SJCRH30 (cell line): ENCODE results near the gene TWIST1. TPM values are rescaled to one million over a fixed set of nuclear protein-coding genes. Genes with fewer than 3 reads are reported as not detected.

Experiments used
- DNase-seq, 2 experiments: peaks; one replicate each; pipeline ENCODE4 v3.0.0-alpha.2; 2015 to 2020
- H3K27ac ChIP-seq: fragments of 250-450 bp; sonication (Bioruptor Pico); 2 replicates; pipeline ENCODE4 v1.5.1; 2020; ENCODE audit warnings: mild to moderate bottlenecking, moderate library complexity
- H3K27me3 ChIP-seq: fragments of 250-450 bp; sonication (Bioruptor Pico); 2 replicates; pipeline ENCODE4 v1.5.1; 2020; ENCODE audit warnings: mild to moderate bottlenecking, moderate library complexity
- H3K36me3 ChIP-seq: fragments of 250-450 bp; sonication (Bioruptor Pico); 2 replicates; pipeline ENCODE4 v1.5.1; 2020; ENCODE audit warnings: mild to moderate bottlenecking, moderate library complexity
- H3K4me1 ChIP-seq: fragments of 250-450 bp; sonication (Bioruptor Pico); 2 replicates; pipeline ENCODE4 v1.5.1; 2020; ENCODE audit warnings: mild to moderate bottlenecking, moderate library complexity
- H3K4me3 ChIP-seq: fragments of 250-450 bp; sonication (Bioruptor Pico); 2 replicates; pipeline ENCODE4 v1.5.1; 2020; ENCODE audit warnings: mild to moderate bottlenecking, moderate library complexity
- H3K9me3 ChIP-seq: fragments of 250-450 bp; sonication (Bioruptor Pico); replicated peaks from 2 replicates; pipeline ENCODE4 v1.5.1; 2020; ENCODE audit warnings: mild to moderate bottlenecking, moderate library complexity
- total RNA-seq: library from RNA; depleted of rRNA; stranded (reverse); fragments of >200 nt; shearing (Covaris generic); gene quantifications from 2 replicates; pipeline ENCODE4 v1.2.3, GENCODE V29; 2014

Gene TWIST1
- total RNA-seq, 1 experiment from 2014 or later, result 5.2 TPM

DNA sequence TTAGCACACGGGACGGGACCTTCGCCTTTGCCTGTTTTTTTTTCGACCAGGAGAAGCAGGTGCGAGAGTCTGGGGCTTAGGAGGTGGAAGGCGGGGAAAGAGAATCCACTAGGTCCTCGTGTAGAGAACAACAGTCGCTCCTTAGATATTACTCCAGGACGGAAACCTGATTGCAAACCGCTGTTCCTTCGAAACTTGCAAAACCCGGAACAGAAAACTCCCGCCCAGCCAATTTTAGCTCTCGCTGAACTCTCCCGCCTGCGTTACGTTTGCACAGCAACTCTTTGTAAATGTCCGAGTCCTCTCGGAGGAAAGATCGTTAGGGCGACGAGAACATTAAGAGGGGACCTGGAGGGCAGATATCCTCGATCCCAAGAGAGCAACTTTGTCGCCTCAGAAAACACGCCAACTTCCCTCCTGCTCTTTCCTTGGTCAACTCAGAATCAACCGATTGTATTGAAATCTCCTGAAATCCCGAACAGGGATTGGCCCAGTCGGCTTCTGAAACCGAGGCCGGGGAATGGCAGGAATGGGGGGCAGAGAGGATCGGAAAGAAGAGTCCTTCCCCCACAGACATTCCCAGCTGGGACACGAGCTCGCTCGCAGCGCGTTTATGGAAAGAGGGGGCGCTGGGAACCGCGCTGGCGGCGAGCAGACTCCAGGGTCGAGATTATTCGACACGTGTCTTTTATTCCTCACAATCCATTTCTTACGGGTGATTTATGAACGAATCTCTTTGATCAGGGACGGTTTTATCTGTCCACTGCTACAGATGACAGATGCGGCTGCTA lies 9.9 kb downstream of the TWIST1 start:
- no peaks in the 10 kb centered on the region for H3K4me1 ChIP-seq

DNA sequence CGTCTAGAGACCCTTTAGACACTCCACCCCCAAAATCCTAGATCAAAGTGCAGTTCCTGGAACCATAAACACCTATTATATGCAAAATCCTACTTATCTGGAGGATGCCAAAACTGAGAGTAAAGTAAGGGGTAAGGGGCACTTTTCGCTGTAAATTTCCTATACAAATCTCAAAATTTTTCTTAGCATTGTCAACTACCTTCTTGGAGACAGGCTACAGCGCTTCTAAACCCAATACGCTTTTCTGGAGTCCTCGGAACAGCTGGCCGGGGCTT lies 10.4 kb downstream of the TWIST1 start:
- no peaks in the 10 kb centered on the region for H3K4me1 ChIP-seq
- H3K36me3 ChIP-seq, result no peaks in the 10 kb centered on the region
- no peak overlapping the region for H3K4me3 ChIP-seq
- no peaks in the 10 kb centered on the region for H3K9me3 ChIP-seq
- DNase-seq, result no peak
- no peak overlapping the region for H3K27ac ChIP-seq
- no peaks in the 10 kb centered on the region for H3K27me3 ChIP-seq

More for the DNA sequence above, 9.9 kb downstream of the TWIST1 start:
- no peak overlapping the region for H3K27ac ChIP-seq
- H3K9me3 ChIP-seq, result no peaks in the 10 kb centered on the region
- H3K36me3 ChIP-seq, result no peaks in the 10 kb centered on the region
- H3K27me3 ChIP-seq, result no peaks in the 10 kb centered on the region
- DNase-seq, result no peak
- H3K4me3 ChIP-seq, result no peak overlapping the region

DNA sequence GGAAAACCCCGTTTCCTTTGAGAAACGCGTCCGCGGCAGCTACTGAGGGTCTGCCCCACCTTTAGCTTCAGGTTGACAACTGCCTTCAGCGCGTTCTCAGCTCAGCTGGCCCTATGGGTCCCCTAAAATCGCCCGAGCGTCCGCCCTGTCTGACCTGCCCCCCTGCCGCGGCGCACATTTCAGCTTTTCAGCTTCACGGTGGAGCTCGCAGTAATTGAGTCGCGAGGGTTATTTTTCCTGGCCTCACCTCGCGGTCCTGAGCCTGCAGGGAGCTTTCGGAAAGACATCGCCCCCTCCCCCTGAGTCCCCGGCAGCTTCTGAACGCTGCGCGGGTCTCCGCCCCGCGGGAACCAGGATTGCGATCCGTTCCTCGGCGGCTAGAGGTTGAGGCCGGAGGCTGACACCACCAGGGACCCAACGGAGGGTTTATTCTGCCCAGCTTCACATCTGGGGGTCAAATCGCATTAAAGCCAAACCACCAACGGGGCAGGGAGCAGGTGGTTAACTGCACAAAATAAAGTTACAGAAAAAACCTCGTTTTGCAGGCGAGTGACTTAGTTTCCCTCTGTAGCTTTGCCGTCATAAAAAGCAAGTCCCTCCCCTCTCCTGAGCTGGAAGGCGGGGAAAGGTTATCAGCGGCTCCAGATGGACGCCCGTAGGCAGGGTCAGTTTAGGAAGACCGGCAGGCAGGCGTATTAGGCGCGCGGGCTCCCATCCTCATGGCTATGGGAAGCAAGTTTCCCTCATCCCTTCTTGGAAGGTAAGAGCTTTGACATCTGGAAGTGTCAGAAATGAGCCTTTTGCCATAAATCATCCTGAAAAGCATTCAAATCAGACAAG lies 11.0 kb downstream of the TWIST1 start:
- H3K27ac ChIP-seq, result no peak overlapping the region
- H3K36me3 ChIP-seq, result no peaks in the 10 kb centered on the region
- H3K27me3 ChIP-seq, result no peaks in the 10 kb centered on the region
- 0 out of 2 replicates have a peak, but pooled peaks cover 3% of the 10 kb centered on the region for H3K4me1 ChIP-seq
- no peaks in the 10 kb centered on the region for H3K9me3 ChIP-seq
- no peak overlapping the region for H3K4me3 ChIP-seq
- no peak for DNase-seq

DNA sequence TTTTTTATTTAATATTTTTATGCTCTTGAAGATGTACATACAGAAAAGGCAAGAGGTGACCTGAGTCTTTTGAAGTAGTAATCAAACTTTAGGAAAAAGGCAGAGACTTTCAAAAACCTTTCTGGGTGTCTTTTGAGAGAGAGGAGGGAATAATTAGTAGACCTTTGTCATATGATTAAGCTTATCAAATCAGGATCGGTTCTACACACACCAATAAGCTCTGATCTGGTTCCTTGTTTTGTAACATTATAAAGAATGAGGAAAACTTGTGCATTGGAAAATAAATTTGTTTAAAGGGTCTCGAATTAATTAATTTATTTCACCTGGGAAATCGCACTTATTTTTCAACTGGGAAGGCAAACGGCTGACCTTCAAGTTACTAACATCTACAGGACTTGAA lies 11.9 kb downstream of the TWIST1 start:
- no peaks in the 10 kb centered on the region for H3K36me3 ChIP-seq
- no peaks in the 10 kb centered on the region for H3K27me3 ChIP-seq
- H3K4me3 ChIP-seq, result no peak overlapping the region
- no peaks in the 10 kb centered on the region for H3K9me3 ChIP-seq
- no peak overlapping the region for H3K27ac ChIP-seq
- H3K4me1 ChIP-seq, result 0 out of 2 replicates have a peak, but pooled peaks cover 3% of the 10 kb centered on the region
- no peak for DNase-seq

DNA sequence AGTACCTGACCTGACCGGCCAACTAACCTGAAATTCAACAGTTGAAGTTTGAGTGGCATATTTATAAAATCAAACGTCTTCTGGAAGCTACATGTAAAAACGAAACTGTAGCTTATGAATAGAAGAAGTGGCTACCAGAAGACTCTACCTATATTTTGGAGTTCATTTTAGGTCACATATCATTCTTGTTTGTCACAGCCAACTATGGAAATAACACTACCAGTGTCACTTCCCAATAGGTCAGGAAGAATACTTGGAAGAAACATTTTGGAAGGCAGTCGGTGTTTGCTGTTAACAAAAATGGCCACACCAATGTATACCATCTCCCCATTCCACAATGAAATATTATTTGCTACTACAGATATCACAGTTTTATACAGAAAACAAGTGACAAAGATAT lies 12.6 kb downstream of the TWIST1 start:
- Histone ChIP-seq H3K27me3 (no peaks in the 10 kb centered on the region), H3K27ac (no peak overlapping the region), H3K4me3 (no peak overlapping the region), H3K4me1 (0 out of 2 replicates have a peak, but pooled peaks cover 3% of the 10 kb centered on the region), H3K9me3 (no peaks in the 10 kb centered on the region), H3K36me3 (no peaks in the 10 kb centered on the region)
- no peak for DNase-seq

DNA sequence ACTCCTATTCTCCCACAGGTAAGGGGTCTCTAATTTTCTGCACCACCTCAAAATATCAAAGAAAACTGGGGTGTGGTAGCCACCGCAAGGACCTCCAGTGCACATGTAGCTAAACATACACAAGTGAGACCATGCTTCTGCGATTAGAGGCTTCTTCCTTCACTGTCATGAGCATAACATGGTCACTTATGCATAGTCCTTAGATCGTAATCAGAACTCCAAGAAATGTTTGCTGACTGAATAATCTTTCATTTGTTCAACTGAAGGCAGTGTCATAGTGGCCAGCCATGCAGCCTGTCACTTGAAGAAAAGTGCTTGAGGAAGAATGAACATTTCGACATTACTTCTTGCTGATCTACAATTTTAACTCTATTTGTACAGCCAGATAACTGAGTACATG lies 14.6 kb downstream of the TWIST1 start:
- Histone ChIP-seq H3K36me3 (no peaks in the 10 kb centered on the region), H3K9me3 (no peaks in the 10 kb centered on the region), H3K27me3 (no peaks in the 10 kb centered on the region), H3K4me3 (no peak overlapping the region), H3K4me1 (0 out of 2 replicates have a peak, but pooled peaks cover 3% of the 10 kb centered on the region), H3K27ac (no peak overlapping the region)
- no peak for DNase-seq

DNA sequence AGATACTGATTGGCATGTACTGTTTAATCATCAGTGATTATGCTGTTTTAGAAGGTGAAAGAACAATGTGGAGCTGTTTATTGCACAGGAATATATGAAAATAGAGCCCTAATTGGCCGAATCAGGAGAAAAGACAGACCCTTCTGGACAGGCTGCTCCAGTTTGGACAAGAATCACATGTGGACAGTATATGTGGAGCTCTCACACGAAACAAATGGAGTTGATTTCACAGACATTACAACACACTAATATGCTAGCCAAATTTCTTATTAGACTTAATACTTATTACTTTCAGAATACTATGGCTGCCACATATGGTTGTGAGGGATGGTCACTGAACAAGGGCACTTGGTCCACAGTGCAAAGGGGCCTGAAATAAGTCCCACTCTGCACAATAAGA lies 15.5 kb downstream of the TWIST1 start:
- Histone ChIP-seq H3K4me1 (0 out of 2 replicates have a peak, but pooled peaks cover 3% of the 10 kb centered on the region), H3K36me3 (no peaks in the 10 kb centered on the region), H3K9me3 (no peaks in the 10 kb centered on the region), H3K27me3 (no peaks in the 10 kb centered on the region), H3K4me3 (no peak overlapping the region), H3K27ac (no peak overlapping the region)
- DNase-seq, result no peak

DNA sequence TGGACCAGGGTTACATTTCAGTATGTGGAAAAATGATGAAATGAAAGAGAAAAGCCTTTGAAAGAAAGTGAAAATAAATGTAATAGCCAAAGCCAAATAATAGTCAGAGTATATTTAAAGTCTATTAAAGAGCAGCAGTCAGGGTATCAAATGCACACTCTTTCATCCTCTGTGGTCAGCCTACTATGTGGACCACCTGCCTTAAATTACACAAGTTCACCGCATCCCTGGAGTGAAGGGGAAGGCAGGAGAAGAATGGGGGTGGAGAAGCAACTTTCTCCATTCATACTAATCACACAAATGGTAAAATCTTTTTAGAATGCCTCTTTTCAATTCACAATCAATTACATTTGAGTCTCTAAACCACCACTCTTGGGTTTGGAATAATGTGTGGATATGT lies 16.0 kb downstream of the TWIST1 start:
- Histone ChIP-seq H3K4me3 (no peak overlapping the region), H3K27ac (no peak overlapping the region), H3K4me1 (0 out of 2 replicates have a peak, but pooled peaks cover 3% of the 10 kb centered on the region), H3K9me3 (no peaks in the 10 kb centered on the region), H3K36me3 (no peaks in the 10 kb centered on the region), H3K27me3 (no peaks in the 10 kb centered on the region)
- peak in 1 of 2 experiments; percentile 34 for DNase-seq

DNA sequence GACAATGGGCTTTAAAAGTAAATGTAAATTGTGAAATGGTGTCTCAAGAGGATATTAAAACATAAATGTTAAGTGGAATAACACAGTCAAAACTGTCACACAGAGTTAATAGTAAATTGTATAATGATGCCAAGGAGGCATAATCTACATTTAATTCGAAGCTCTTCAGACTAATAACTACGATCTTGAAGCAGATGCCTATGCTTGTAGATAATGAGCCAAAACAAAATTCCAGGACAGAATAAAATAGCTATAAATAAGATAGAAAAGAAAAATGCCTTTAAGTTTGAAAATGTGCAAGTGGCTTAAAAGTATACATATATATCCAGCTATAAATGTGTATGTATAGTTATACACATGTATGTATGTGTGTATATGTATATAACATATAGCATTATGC lies 17.5 kb downstream of the TWIST1 start:
- no peak for DNase-seq
- no peaks in the 10 kb centered on the region for H3K36me3 ChIP-seq
- H3K4me1 ChIP-seq, result 0 out of 2 replicates have a peak, but pooled peaks cover 3% of the 10 kb centered on the region
- H3K4me3 ChIP-seq, result no peak overlapping the region
- no peaks in the 10 kb centered on the region for H3K27me3 ChIP-seq
- no peaks in the 10 kb centered on the region for H3K9me3 ChIP-seq
- no peak overlapping the region for H3K27ac ChIP-seq

DNA sequence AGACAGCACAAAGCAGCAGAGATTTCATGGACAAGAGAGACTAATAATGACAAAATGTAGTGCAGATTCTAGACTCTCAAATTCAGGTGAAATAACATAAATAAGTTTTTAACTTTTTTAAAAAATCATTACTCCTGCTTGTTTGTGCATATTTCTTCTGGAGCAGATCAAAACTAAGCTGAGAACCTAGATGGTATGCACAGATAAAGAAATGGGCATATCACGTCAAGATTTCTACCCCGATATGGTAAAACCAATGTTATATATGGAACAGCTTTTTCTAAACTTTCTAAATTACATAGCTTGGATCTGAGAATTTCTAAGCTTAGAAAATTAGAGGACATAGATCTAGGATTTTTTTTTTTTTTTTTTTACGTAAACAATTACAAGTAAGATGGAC lies 18.2 kb downstream of the TWIST1 start:
- no peaks in the 10 kb centered on the region for H3K27me3 ChIP-seq
- H3K36me3 ChIP-seq, result no peaks in the 10 kb centered on the region
- no peak overlapping the region for H3K27ac ChIP-seq
- no peak overlapping the region for H3K4me3 ChIP-seq
- no peak for DNase-seq
- no peaks in the 10 kb centered on the region for H3K9me3 ChIP-seq
- H3K4me1 ChIP-seq, result 0 out of 2 replicates have a peak, but pooled peaks cover 3% of the 10 kb centered on the region

DNA sequence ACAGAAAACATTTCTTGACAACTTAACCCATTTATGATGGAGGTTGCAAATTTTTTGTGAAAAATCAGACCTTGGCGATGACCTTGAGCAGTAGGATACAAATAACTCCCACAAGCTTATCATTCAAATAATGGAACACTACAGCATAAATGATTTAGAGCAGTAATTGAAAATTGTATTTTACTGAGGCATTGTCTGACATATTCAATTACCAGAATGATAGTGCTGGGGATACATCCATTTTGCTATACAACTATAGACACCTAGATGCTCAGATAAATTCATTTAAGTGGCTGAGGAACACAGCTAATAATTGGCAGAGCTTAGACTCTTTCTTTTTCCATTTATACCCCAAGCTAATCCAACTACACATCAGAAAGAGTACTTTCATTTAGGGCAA lies 18.9 kb downstream of the TWIST1 start:
- DNase-seq, result no peak
- H3K4me1 ChIP-seq, result 0 out of 2 replicates have a peak, but pooled peaks cover 3% of the 10 kb centered on the region
- no peak overlapping the region for H3K4me3 ChIP-seq
- no peaks in the 10 kb centered on the region for H3K27me3 ChIP-seq
- H3K9me3 ChIP-seq, result no peaks in the 10 kb centered on the region
- no peaks in the 10 kb centered on the region for H3K36me3 ChIP-seq
- H3K27ac ChIP-seq, result no peak overlapping the region

DNA sequence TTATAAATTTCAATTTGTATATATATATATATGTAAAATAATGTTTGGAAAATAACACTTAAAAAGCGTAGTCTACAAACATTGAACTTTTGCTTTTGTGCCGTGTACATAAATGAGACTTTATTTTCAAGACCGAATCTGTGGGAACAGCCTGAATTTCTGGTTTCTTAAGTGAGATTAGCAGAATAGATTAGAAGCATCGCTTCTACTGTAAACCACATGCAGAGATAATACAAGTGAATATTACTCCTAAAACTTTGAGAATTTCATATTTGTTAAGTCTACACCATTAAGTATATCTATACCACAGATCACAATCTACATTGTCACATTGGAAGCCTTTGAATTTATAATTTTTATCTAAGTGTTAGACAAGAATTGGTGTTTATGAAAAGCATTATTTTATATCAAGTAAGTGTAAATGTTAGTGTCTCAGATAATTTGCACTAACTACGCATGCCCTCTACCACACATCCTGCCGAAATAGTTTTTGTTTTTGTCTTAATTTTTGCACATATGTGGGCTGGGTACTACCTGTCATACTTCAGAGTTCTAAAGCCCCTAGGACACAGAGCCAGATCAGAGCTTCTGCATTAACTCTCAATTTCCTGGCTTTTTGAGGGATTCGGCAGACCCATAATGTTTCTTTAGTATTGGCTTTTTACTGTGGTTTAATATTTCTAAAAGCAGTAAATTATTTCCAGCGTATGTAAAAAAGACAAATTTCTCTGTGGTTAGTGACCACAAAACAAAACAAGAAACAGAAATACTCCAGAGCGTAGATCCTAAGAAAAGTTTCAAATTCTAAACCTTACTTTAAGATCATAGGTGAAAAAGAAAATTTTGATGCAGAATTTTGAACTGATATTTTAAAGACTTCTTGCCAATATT lies 20.0 kb downstream of the TWIST1 start:
- Histone ChIP-seq H3K27ac (no peak overlapping the region), H3K27me3 (no peaks in the 10 kb centered on the region), H3K36me3 (no peaks in the 10 kb centered on the region), H3K4me1 (0 out of 2 replicates have a peak, but pooled peaks cover 3% of the 10 kb centered on the region), H3K4me3 (no peak overlapping the region), H3K9me3 (no peaks in the 10 kb centered on the region)
- no peak for DNase-seq

DNA sequence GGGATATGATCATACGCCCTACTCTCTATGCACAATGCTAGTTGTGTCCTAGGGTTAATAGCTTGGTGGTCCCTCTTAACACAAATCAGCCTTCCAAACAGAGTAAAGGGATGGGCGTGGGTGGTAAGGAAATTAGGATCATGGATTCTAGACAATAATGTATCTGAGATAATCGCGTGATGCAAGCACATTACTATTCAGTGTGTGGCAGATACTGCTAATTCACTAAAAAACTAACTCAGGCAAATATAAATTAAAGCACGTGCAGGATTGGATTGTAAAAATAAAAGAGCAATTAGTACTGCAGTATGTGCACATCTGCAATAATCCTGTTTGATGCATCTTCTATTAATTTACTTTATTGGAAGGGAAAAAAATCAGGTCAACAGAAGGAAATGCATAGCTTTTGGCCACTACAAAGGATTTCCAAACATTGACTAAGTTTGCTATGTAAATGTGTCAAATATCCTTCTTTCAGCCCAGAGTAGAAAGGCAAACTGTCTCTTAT lies 22.0 kb downstream of the TWIST1 start:
- no peaks in the 10 kb centered on the region for H3K4me1 ChIP-seq
- no peak overlapping the region for H3K4me3 ChIP-seq
- no peak overlapping the region for H3K27ac ChIP-seq
- no peaks in the 10 kb centered on the region for H3K36me3 ChIP-seq
- no peak for DNase-seq
- no peaks in the 10 kb centered on the region for H3K9me3 ChIP-seq
- no peaks in the 10 kb centered on the region for H3K27me3 ChIP-seq

DNA sequence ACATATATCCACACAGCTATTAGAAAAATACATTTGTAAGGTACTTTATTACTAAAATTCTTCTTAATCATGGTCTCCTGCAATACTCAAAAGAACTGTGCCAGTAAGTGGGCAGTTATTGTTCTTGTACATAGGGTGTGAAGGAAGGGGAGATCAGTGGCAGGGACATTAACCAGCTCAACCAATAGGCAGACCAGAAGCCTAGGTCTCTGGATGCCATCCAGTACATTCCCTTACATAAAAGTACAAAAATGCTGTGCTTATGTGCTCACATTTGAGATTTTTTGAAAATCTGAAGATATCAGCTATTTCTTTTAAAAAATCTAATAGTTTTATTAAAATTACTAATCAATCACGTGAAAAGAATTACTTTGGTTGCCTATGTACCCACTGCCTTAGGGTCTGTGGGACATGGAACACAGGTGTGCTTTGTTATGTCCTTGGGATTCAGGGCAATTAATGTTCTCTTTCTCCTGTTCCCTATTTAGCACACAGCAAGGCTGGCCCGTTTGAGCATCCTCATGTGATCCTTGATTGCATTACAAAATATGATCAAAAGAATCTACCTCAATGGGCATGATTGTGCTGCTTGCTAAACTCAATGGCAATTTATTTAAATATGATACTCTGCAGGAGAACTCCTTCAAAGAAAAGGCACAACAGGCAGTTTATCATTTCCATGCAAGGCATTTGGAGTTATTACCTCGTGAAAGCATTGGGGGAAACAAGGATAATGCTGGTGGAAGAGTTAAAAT lies 22.7 kb downstream of the TWIST1 start:
- H3K27ac ChIP-seq, result no peak overlapping the region
- H3K4me3 ChIP-seq, result no peak overlapping the region
- no peaks in the 10 kb centered on the region for H3K4me1 ChIP-seq
- no peaks in the 10 kb centered on the region for H3K36me3 ChIP-seq
- H3K9me3 ChIP-seq, result no peaks in the 10 kb centered on the region
- no peaks in the 10 kb centered on the region for H3K27me3 ChIP-seq
- no peak for DNase-seq
